HFFc6 (cell line): ENCODE data around the gene MAP2K2. TPM values are rescaled to one million over a fixed set of nuclear protein-coding genes. Genes with fewer than 3 reads are reported as not detected.

ENCODE experiments used
- DNase-seq: peaks from one replicate; pipeline ENCODE4 v3.0.0-alpha.2; 2018
- H3K27ac Mint-ChIP-seq: 2 replicates; pipeline ENCODE4 v1.8.0; 2020; ENCODE audit warnings: mild to moderate bottlenecking, mixed read lengths
- H3K27me3 Mint-ChIP-seq: 2 replicates; pipeline ENCODE4 v1.8.0; 2021; ENCODE audit warnings: mild to moderate bottlenecking, moderate library complexity, mixed read lengths; ENCODE audit not compliant: insufficient read depth
- H3K36me3 Mint-ChIP-seq: 2 replicates; pipeline ENCODE4 v1.8.0; 2021; ENCODE audit warnings: low read depth, mixed read lengths
- H3K4me1 Mint-ChIP-seq: 2 replicates; pipeline ENCODE4 v1.8.0; 2020; ENCODE audit warnings: low read depth, mixed read lengths
- H3K4me3 Mint-ChIP-seq: 2 replicates; pipeline ENCODE4 v1.8.0; 2020; ENCODE audit warnings: mild to moderate bottlenecking, moderate library complexity, mixed read lengths
- H3K9me3 Mint-ChIP-seq: 2 replicates; pipeline ENCODE4 v1.8.0; 2020; ENCODE audit warnings: mild to moderate bottlenecking, mixed read lengths
- total RNA-seq, 6 experiments: library from RNA; stranded (reverse); fragmentation: NEBNext Ultra II Directional; extraction: Animal tissue kit (Norgen Biotek cat#: 25700); gene quantifications; 2 replicates in 1 of 6; 3 replicates in 5 of 6; pipeline ENCODE4 v1.2.3, GENCODE V29; 2021
- TF ChIP-seq, protein P1 (sequence below): fragments of 200-600 bp; sonication (generic); IDR thresholded peaks from 2 replicates; pipeline ENCODE4 v1.5.0; 2021; ENCODE audit warnings: antibody characterized with exemption, mild to moderate bottlenecking

Gene MAP2K2
- total RNA-seq, 6 experiments from 2014 or later, result 175 to 209 (median 187) TPM

GRCh38 chr19:4083677-4084546 is 40.0 kb downstream of the MAP2K2 start:
- Mint-ChIP-seq H3K4me1 (no peaks in the 10 kb centered on the region), H3K27ac (no peak overlapping the region), H3K36me3 (no peaks in the 10 kb centered on the region), H3K27me3 (peaks cover 3% of the 10 kb centered on the region), H3K4me3 (no peak overlapping the region), H3K9me3 (no peaks in the 10 kb centered on the region)
- TF ChIP-seq, protein P1, sequence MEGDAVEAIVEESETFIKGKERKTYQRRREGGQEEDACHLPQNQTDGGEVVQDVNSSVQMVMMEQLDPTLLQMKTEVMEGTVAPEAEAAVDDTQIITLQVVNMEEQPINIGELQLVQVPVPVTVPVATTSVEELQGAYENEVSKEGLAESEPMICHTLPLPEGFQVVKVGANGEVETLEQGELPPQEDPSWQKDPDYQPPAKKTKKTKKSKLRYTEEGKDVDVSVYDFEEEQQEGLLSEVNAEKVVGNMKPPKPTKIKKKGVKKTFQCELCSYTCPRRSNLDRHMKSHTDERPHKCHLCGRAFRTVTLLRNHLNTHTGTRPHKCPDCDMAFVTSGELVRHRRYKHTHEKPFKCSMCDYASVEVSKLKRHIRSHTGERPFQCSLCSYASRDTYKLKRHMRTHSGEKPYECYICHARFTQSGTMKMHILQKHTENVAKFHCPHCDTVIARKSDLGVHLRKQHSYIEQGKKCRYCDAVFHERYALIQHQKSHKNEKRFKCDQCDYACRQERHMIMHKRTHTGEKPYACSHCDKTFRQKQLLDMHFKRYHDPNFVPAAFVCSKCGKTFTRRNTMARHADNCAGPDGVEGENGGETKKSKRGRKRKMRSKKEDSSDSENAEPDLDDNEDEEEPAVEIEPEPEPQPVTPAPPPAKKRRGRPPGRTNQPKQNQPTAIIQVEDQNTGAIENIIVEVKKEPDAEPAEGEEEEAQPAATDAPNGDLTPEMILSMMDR, result no peak
- no peak for DNase-seq

DNA sequence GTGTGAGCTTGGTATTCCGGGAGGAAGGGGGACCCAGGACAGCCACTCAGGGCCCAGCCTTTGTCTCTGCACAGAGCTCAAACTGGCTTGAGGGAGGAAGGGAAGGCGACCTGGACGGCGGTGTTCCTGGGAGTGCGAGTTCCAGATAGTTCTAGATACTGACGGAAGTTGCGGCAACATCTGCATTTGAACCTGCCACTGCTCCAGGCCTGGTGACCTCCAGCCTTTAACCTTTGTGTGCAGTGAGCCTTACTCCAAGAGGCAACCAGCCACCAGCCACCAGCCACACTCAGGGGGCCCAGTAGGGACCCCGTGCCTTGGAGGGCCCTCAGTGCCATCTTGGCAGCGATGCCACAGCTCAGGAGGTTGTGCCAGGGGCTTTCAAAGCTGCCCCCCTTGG is 41.8 kb downstream of the MAP2K2 start:
- no peak overlapping the region for H3K27ac Mint-ChIP-seq
- no peaks in the 10 kb centered on the region for H3K36me3 Mint-ChIP-seq
- H3K4me1 Mint-ChIP-seq, result no peaks in the 10 kb centered on the region
- DNase-seq, result no peak
- H3K9me3 Mint-ChIP-seq, result no peaks in the 10 kb centered on the region
- no peak overlapping the region for H3K4me3 Mint-ChIP-seq
- peaks cover 4% of the 10 kb centered on the region for H3K27me3 Mint-ChIP-seq
- TF ChIP-seq, protein P1, result no peak

DNA sequence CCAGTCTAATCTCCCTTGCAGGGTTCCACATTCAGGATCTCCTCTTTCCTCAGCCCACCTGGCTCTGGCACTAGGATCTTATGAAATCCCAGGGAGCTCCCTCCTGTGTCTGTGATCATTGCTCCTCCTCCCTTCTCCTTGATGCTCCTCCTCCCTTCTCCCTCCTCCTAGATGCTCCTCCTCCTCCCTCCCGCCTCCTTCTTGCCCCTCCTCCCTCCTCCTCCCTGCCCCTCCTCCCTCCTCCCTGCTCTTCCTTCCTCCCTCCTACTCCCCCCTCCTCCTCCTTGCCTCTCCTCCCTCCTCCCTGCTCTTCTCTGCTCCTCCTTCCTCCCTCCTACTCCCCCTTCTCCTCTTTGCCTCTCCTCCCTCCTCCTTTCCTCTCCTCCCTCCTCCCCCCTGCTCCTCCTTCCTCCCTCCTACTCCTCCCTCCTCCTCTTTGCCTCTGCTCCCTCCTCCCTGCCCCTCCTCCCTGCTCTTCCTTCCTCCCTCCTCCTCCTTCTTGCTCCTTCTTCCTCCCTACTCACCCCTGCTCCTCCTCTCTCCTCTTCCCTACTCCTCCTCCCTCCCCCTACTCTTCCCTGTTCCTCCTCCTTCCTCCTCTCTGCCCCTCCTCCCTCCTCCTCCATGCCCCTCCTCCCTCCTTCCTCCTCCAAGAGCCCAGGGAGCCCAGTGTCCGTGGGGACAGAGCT is 42.3 kb downstream of the MAP2K2 start:
- Mint-ChIP-seq H3K9me3 (no peaks in the 10 kb centered on the region), H3K36me3 (no peaks in the 10 kb centered on the region), H3K4me3 (no peak overlapping the region), H3K27ac (no peak overlapping the region), H3K4me1 (no peaks in the 10 kb centered on the region), H3K27me3 (peaks cover 4% of the 10 kb centered on the region)
- TF ChIP-seq, protein P1, result no peak
- DNase-seq, result no peak

- Mint-ChIP-seq H3K27me3 (peaks cover 4% of the 10 kb centered on the region), H3K9me3 (no peaks in the 10 kb centered on the region), H3K27ac (no peak overlapping the region), H3K4me1 (no peaks in the 10 kb centered on the region), H3K36me3 (no peaks in the 10 kb centered on the region), H3K4me3 (no peak overlapping the region)
- no peak for DNase-seq
- TF ChIP-seq, protein P1, result no peak
Observed at GRCh38 chr19:4080473-4080872, 43.4 kb downstream of the MAP2K2 start.

GRCh38 chr19:4077800-4078684 is 45.9 kb downstream of the MAP2K2 start:
- Mint-ChIP-seq H3K4me3 (peak overlapping the region; percentile 84), H3K27ac (peak overlapping the region; percentile 55; the same call in 1 of the 2 replicates), H3K36me3 (no peaks in the 10 kb centered on the region), H3K4me1 (no peaks in the 10 kb centered on the region), H3K9me3 (no peaks in the 10 kb centered on the region), H3K27me3 (peaks cover 4% of the 10 kb centered on the region)
- no peak for DNase-seq
- TF ChIP-seq, protein P1, result no peak
